Esophagus muscularis mucosa (tissue), 4 donors: ENCODE measurements around the gene CENPP. TPM values are rescaled to one million over a fixed set of nuclear protein-coding genes. Genes with fewer than 3 reads are reported as not detected.

Source experiments
- DNase-seq: peaks from one replicate; pipeline ENCODE4 v3.0.0-alpha.2; 2017; ENCODE audit errors: extremely low spot score
- H3K27ac ChIP-seq, 4 donors: fragments of 200-600 bp; sonication (generic); replicated peaks in 1 of 4; 1 replicate in 3 of 4; 2 replicates in 1 of 4; pipeline ENCODE4 v1.5.1; 2016 to 2019; ENCODE audit warnings: mild to moderate bottlenecking in 1 of 4
- H3K27me3 ChIP-seq, 4 donors: fragments of 200-600 bp; sonication (generic); one replicate each; pipeline versions ENCODE4 v1.5.1 to v1.6.0; 2016 to 2019
- H3K36me3 ChIP-seq, 4 donors: fragments of 200-600 bp; sonication (generic); one replicate each; pipeline ENCODE4 v1.5.1; 2016 to 2019
- H3K4me1 ChIP-seq, 4 donors: fragments of 200-600 bp; sonication (generic); one replicate each; pipeline ENCODE4 v1.5.1; 2016 to 2019
- H3K4me3 ChIP-seq, 4 donors: fragments of 200-600 bp; sonication (generic); 1 replicate in 2 of 4; 2 replicates in 2 of 4; pipeline ENCODE4 v1.5.1; 2016 to 2019; ENCODE audit warnings: mild to moderate bottlenecking in 4 of 4, moderate library complexity in 1 of 4
- H3K9me3 ChIP-seq, 4 donors: fragments of 200-600 bp; sonication (generic); 1 replicate in 3 of 4; 2 replicates in 1 of 4; pipeline ENCODE4 v1.5.1; 2016 to 2019
- EP300 ChIP-seq: sonication (generic); formaldehyde crosslinking; IDR thresholded peaks from one replicate; pipeline ENCODE4 v1.6.1; 2017; ENCODE audit warnings: antibody characterized with exemption
- POLR2A ChIP-seq: fragments of 450-650 bp; IDR thresholded peaks from one replicate; pipeline ENCODE4 v1.6.1; 2017; ENCODE audit warnings: antibody characterized with exemption, moderate library complexity, mild to moderate bottlenecking, low read depth
- POLR2AphosphoS5 ChIP-seq, 2 donors: sonication (generic); formaldehyde crosslinking; IDR thresholded peaks; one replicate each; pipeline ENCODE4 v1.6.1; 2017; ENCODE audit warnings: antibody characterized with exemption in 2 of 2
- WGBS: methylation state at CpG from one replicate; pipeline ENCODE4 v1.1.5; 2018; 5-methylcytosine and 5-hydroxymethylcytosine counted together
- intact Hi-C: fragments of 100-400 bp; cut with DNase I; formaldehyde crosslinking; loops from one replicate; pipeline ENCODE4 v1.15.1; 2023
- total RNA-seq, 4 donors: library from RNA; depleted of rRNA; stranded (reverse); fragments of >200 nt; gene quantifications; one replicate each; pipeline versions ENCODE4 v1.1.0 to v1.2.1, GENCODE V29; 2016
- TF ChIP-seq, protein P1 (sequence below), 3 experiments: fragments of 200-600 bp in 2 of 3; fragments of 450-650 bp in 1 of 3; sonication (generic) in 2 of 3; IDR thresholded peaks; one replicate each; pipeline ENCODE4 v1.5.1; 2017 to 2019; ENCODE audit warnings: antibody characterized with exemption in 3 of 3, mild to moderate bottlenecking in 2 of 3, moderate library complexity in 1 of 3

CENPP gene
- total RNA-seq, 4 donors from 2014 or later = 1.0 to 5.8 (median 2.0) TPM

DNA sequence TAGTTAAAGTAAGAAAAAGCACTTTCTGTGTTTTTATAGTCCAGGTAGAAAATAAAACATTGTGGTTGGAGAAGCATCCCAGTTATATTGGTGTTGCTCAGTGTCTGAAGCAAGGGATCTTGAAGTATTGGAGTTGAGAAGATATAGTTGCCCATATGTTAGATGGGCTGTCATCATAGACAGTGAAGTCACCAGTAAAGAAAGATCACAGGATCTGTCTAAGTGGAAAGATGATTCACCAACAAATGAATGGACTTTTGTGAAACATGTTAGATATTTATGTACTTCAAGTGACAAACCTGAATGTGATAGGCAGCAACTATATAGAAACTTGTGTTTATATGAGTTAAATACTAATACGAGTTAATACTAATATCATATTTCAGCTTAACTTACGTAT is 66.9 kb downstream of the CENPP start:
- no peak for DNase-seq
- Histone ChIP-seq H3K36me3 (peaks cover 0 to 5% (median 0%) of the 10 kb centered on the region in 4 donors), H3K4me1 (peaks cover 0 to 17% (median 11%) of the 10 kb centered on the region in 4 donors), H3K9me3 (no peaks in the 10 kb centered on the region), H3K27ac (no peak overlapping the region), H3K27me3 (no peaks in the 10 kb centered on the region), H3K4me3 (no peak overlapping the region)
- TF ChIP-seq, protein P1, sequence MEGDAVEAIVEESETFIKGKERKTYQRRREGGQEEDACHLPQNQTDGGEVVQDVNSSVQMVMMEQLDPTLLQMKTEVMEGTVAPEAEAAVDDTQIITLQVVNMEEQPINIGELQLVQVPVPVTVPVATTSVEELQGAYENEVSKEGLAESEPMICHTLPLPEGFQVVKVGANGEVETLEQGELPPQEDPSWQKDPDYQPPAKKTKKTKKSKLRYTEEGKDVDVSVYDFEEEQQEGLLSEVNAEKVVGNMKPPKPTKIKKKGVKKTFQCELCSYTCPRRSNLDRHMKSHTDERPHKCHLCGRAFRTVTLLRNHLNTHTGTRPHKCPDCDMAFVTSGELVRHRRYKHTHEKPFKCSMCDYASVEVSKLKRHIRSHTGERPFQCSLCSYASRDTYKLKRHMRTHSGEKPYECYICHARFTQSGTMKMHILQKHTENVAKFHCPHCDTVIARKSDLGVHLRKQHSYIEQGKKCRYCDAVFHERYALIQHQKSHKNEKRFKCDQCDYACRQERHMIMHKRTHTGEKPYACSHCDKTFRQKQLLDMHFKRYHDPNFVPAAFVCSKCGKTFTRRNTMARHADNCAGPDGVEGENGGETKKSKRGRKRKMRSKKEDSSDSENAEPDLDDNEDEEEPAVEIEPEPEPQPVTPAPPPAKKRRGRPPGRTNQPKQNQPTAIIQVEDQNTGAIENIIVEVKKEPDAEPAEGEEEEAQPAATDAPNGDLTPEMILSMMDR (IDR thresholded peaks at IDR 0.05) = no peak
- no peak for TF ChIP-seq POLR2AphosphoS5 (IDR thresholded peaks at IDR 0.05)
- no peak for TF ChIP-seq EP300
- TF ChIP-seq POLR2A = no peak
- intact Hi-C loops = no loop called here
- 78% methylated on average over 2 of the region's 2 CpGs for WGBS

DNA sequence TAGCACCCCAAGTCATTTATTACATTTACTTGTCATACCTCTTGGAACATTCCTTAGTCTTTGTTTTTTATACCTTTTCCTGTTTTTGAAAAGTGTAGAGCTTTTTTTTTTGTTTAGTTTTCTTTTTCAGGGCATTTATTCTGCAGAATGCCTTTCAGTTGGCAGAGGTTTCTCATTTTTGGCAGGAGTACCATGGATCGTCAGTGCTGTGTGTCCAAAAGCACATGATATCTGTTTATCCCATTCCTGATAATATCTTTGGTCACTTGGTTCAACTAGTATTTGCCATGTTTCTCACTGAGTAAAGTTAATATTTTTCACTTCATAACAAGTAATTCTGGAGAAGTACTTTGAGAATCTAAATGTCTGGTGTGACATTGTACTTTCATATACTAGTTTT is 67.9 kb downstream of the CENPP start:
- WGBS = 31% methylated on average over 1 of the region's 1 CpG
- peak overlapping the region in 2 of 4 donors; percentile 17 to 18 for H3K4me3 ChIP-seq
- intact Hi-C loops = no loop called here

DNA sequence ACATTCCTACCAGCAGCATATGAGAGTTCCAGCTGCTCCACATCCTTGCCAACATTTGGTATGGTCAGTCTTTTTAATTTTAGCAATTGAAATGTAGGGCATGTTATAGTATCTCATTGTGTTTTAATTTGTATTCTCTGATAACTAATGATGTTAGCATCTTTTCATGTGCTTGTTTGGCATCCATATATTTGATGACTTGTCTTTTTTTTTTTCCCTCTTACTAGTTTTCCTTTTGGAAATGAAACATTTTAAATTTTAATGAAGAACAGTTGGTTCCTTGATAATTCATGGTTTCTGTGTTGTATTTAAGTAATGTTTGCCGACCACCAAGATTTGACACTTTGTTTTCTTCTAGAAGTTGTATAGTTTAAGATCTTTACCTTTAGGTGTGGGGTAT is 69.9 kb downstream of the CENPP start:
- Histone ChIP-seq H3K36me3 (no peaks in the 10 kb centered on the region), H3K27me3 (no peaks in the 10 kb centered on the region), H3K27ac (no peak overlapping the region), H3K4me3 (no peak overlapping the region), H3K4me1 (peaks cover 0 to 22% (median 11%) of the 10 kb centered on the region in 4 donors), H3K9me3 (no peaks in the 10 kb centered on the region)
- TF ChIP-seq EP300 (no peak), POLR2A (no peak)
- TF ChIP-seq, protein P1 (IDR thresholded peaks at IDR 0.05) = no peak
- 97% methylated on average over 1 of the region's 1 CpG for WGBS
- intact Hi-C loops = no loop called here
- DNase-seq = no peak

More for the DNA sequence above, 67.9 kb downstream of the CENPP start:
- Histone ChIP-seq H3K27ac (peak overlapping the region; percentile 45 to 60 (median 54)), H3K36me3 (peaks cover 0 to under 1% (median 0%) of the 10 kb centered on the region in 4 donors), H3K9me3 (no peaks in the 10 kb centered on the region), H3K27me3 (no peaks in the 10 kb centered on the region), H3K4me1 (peaks cover 0 to 22% (median 11%) of the 10 kb centered on the region in 4 donors)
- DNase-seq = no peak
- no peak for TF ChIP-seq POLR2AphosphoS5 (IDR thresholded peaks at IDR 0.05)
- no peak for TF ChIP-seq POLR2A
- TF ChIP-seq EP300 = no peak
- TF ChIP-seq, protein P1 (IDR thresholded peaks at IDR 0.05) = no peak

DNA sequence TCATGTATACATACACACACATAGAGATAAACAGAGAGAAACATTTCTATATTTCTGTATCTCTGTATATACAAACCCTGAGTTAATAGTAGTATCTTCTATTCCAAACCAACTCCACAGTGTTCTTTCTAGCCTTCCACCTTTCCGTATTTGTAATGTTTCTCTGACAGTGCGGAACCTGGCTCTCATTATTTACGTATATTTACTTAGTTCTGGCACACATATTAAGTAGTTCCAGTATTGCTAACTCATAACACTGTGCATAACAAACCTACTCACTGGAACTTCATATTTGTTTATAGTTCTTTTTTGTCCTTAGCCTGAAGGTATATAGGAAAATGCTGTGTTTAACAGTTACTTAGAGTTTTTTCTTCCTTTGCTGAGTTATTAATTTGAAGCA is 72.1 kb downstream of the CENPP start:
- no peak for DNase-seq

More for the DNA sequence above, 72.1 kb downstream of the CENPP start:
- TF ChIP-seq POLR2A = no peak
- TF ChIP-seq EP300 = no peak
- TF ChIP-seq, protein P1 (IDR thresholded peaks at IDR 0.05) = no peak
- TF ChIP-seq POLR2AphosphoS5 (IDR thresholded peaks at IDR 0.05) = no peak
- no peaks in the 10 kb centered on the region for H3K27me3 ChIP-seq
- no peak overlapping the region for H3K4me3 ChIP-seq
- no peak overlapping the region for H3K27ac ChIP-seq
- WGBS = 76% methylated on average over 3 of the region's 3 CpGs
- no peaks in the 10 kb centered on the region for H3K9me3 ChIP-seq
- intact Hi-C loops = no loop called here
- peaks cover 0 to 36% (median 23%) of the 10 kb centered on the region in 4 donors for H3K4me1 ChIP-seq
- no peaks in the 10 kb centered on the region for H3K36me3 ChIP-seq
